Heart left ventricle (tissue), 16 donors: ENCODE data around the gene TUBA1A. TPM values are rescaled to one million over a fixed set of nuclear protein-coding genes. Genes with fewer than 3 reads are reported as not detected.
"Not testable (repeated sequence)": the region's sequence is repeated elsewhere in the genome, so short reads cannot be mapped to it uniquely, and the experiment has no call there.

Source experiments
- ATAC-seq, 4 donors: fragments of 200-7000 bp; cut with Tn5 transposase; one replicate each; pipeline ENCODE4 v1.9.1; 2020 to 2022; ENCODE audit warnings: moderate library complexity in 4 of 4, mild to moderate bottlenecking in 3 of 4, moderate number of reproducible peaks in 1 of 4
- DNase-seq, 5 donors: peaks; one replicate each; pipeline ENCODE4 v3.0.0-alpha.2; 2020
- H3K27ac ChIP-seq, 12 donors: fragments of 200-600 bp; sonication (generic) in 4 of 12; one replicate each; pipeline versions ENCODE4 v1.5.0 to v1.8.0; 2016 to 2022; ENCODE audit warnings: mild to moderate bottlenecking in 2 of 12
- H3K27me3 ChIP-seq, 9 donors: fragments of 200-600 bp; sonication (generic) in 2 of 9; one replicate each; pipeline versions ENCODE4 v1.5.1 to v1.8.0; 2016 to 2022; ENCODE audit warnings: mild to moderate bottlenecking in 3 of 9
- H3K36me3 ChIP-seq, 9 donors: fragments of 200-600 bp; sonication (generic) in 2 of 9; one replicate each; pipeline versions ENCODE4 v1.5.0 to v1.8.0; 2018 to 2022; ENCODE audit warnings: mild to moderate bottlenecking in 2 of 9
- H3K4me1 ChIP-seq, 12 donors: fragments of 200-600 bp; sonication (generic) in 4 of 12; one replicate each; pipeline versions ENCODE4 v1.5.0 to v1.8.0; 2016 to 2022; ENCODE audit warnings: mild to moderate bottlenecking in 3 of 12
- H3K4me3 ChIP-seq, 12 donors: fragments of 200-600 bp; sonication (generic) in 4 of 12; one replicate each; pipeline versions ENCODE4 v1.5.0 to v1.8.0; 2017 to 2022; ENCODE audit warnings: mild to moderate bottlenecking in 9 of 12, moderate library complexity in 4 of 12
- H3K9me3 ChIP-seq, 12 donors: fragments of 200-600 bp; sonication (generic) in 4 of 12; one replicate each; pipeline versions ENCODE4 v1.5.0 to v1.8.0; 2016 to 2022; ENCODE audit warnings: mild to moderate bottlenecking in 1 of 12
- CTCF ChIP-seq, 12 donors: fragments of 200-600 bp; sonication (generic) in 4 of 12; IDR thresholded peaks; one replicate each; pipeline versions ENCODE4 v1.5.0 to v1.8.0; 2018 to 2022; ENCODE audit warnings: antibody characterized with exemption in 12 of 12, mild to moderate bottlenecking in 5 of 12
- POLR2A ChIP-seq, 2 donors: fragments of 450-650 bp; IDR thresholded peaks; one replicate each; pipeline ENCODE4 v1.6.1; 2017; ENCODE audit warnings: antibody characterized with exemption in 2 of 2, mild to moderate bottlenecking in 2 of 2, moderate library complexity in 2 of 2
- WGBS, 4 donors: extraction: QIAGEN DNeasy Blood & Tissue Kit in 2 of 4; methylation state at CpG; one replicate each; pipeline versions ENCODE4 v1.1.5 to v1.1.7; 2013 to 2018; 5-methylcytosine and 5-hydroxymethylcytosine counted together
- intact Hi-C, 10 donors: fragments of 100-400 bp; cut with DNase I; formaldehyde crosslinking; loops; one replicate each; pipeline versions ENCODE4 v1.11.1 to v1.14.2; 2022
- polyA plus RNA-seq, 2 donors: library from polyadenylated mRNA; stranded (reverse); fragments of 200-250 nt; gene quantifications; one replicate each; pipeline ENCODE4 v1.2.3, GENCODE V29; 2013
- total RNA-seq, 9 donors: library from RNA; depleted of rRNA in 2 of 9; stranded (reverse); fragments of >200 nt in 2 of 9; fragmentation: NEBNext Ultra II Directional in 3 of 9; extraction: Animal tissue kit (Norgen Biotek cat#: 25700) in 3 of 9; gene quantifications; one replicate each; pipeline versions ENCODE4 v1.1.0 to v1.2.4, GENCODE V29; 2016 to 2023
- donor health status: ischemic (EF 13 %, LVEDD 7.1; RV severe dilation, severe dysfunction).
- donor health status: healthy with polysubstance abuse.
- donor health status: DM: no; HTN: yes; CAD: no.
- donor health status: DM: no; HTN: no; CAD: no.
- donor health status: ischemic (EF 25% LVEDD 6.9; RV normal size, moderate dysfunction).
- donor health status: ischemic (EF 25% LVEDD 5.7; RV mildly dilated, moderate dysfunction).
- donor health status: healthy.
- donor health status: DM: yes; HTN: yes; CAD: no.
- donor health status: ischemic (EF 35%, LVEDD 5.7; RV mildly dilated, moderate dysfunction).
- donor health status: nonischemic (EF 11% LVEDD 7.7; RV severe dilation, severe dysfunction).
- donor health status: DM: yes; HTN: yes; CAD: no.
- donor health status: PGD.
- donor health status: ischemic (EF 29% LVEDD 5.4; RV normal size, mild dysfunction).
- donor health status: nonischemic (EF 23%, LVEDD 6.1; RV moderate dilation, normal function).

Gene TUBA1A
- total and polyA plus RNA-seq, 11 donors: 71.5 to 280 (median 184) TPM

- intact Hi-C loops: loop anchor here in 8 of 10 donors (1.0 to 5.0 kb wide), 8 partner anchors 42 to 128 kb away; partner anchors contain the start of genes TUBA1B (in 7 of the 8) and KMT2D (in 1 of the 8)
- ATAC-seq (no peak), DNase-seq (no peak)
- peaks cover 0 to 32% (median 17%) of the 10 kb centered on the region in 12 donors for H3K4me1 ChIP-seq
- no peaks in the 10 kb centered on the region for H3K27me3 ChIP-seq
- peak overlapping the region; percentile 90 to 100 (median 98) for H3K27ac ChIP-seq
- H3K9me3 ChIP-seq: no peaks in the 10 kb centered on the region
- peaks cover 0 to 20% (median 15%) of the 10 kb centered on the region in 9 donors for H3K36me3 ChIP-seq
- no peak for TF ChIP-seq CTCF (IDR thresholded peaks at IDR 0.05)
- TF ChIP-seq POLR2A (IDR thresholded peaks at IDR 0.05): no peak
- 86 to 92% (median 88%) methylated on average over 12 of the region's 12 CpGs for WGBS, 4 donors
- peak overlapping the region in 10 of 12 donors; percentile 62 to 98 (median 88) for H3K4me3 ChIP-seq
Measured at GRCh38 chr12:49189731-49190716, 1.1 kb upstream of the TUBA1A start.

- peak; percentile 78 to 86 (median 82) for ATAC-seq
- Histone ChIP-seq H3K4me3 (peak overlapping the region; percentile 43 to 98 (median 88)), H3K27me3 (no peaks in the 10 kb centered on the region), H3K9me3 (no peaks in the 10 kb centered on the region), H3K36me3 (peaks cover 0 to 36% (median 31%) of the 10 kb centered on the region in 9 donors), H3K4me1 (peaks cover 0 to 32% (median 17%) of the 10 kb centered on the region in 12 donors), H3K27ac (peak overlapping the region; percentile 90 to 100 (median 98))
- 0 to 1% (median 0%) methylated on average over 46 to 52 of the region's 52 CpGs for WGBS, 4 donors
- TF ChIP-seq POLR2A (IDR thresholded peaks at IDR 0.05) (no peak), CTCF (IDR thresholded peaks at IDR 0.05) (no peak)
- DNase-seq: peak; percentile 88 to 93 (median 88)
- intact Hi-C loops: loop anchor here in 8 of 10 donors (1.0 to 5.0 kb wide), 9 partner anchors 44 to 126 kb away; partner anchors contain the start of genes TUBA1B (in 7 of the 8) and KMT2D (in 1 of the 8)
Measured at GRCh38 chr12:49188201-49188915, 522 bp downstream of the TUBA1A start.

- peak in 4 of 5 donors; percentile 54 to 69 (median 64) for DNase-seq
- no peaks in the 10 kb centered on the region for H3K27me3 ChIP-seq
- TF ChIP-seq CTCF (IDR thresholded peaks at IDR 0.05) (no peak), POLR2A (IDR thresholded peaks at IDR 0.05) (no peak)
- peak; percentile 34 to 59 (median 46) for ATAC-seq
- intact Hi-C loops: loop anchor here in 4 of 10 donors (2.0 to 5.0 kb wide), 4 partner anchors 45 to 125 kb away; partner anchors contain the start of genes TUBA1B (in 2 of the 4) and KMT2D (in 1 of the 4)
- 12 to 34% (median 14%) methylated on average over 5 of the region's 5 CpGs for WGBS, 4 donors
- H3K4me1 ChIP-seq: peaks cover 0 to 32% (median 17%) of the 10 kb centered on the region in 12 donors
- peaks cover 0 to 36% (median 31%) of the 10 kb centered on the region in 9 donors for H3K36me3 ChIP-seq
- peak overlapping the region in 11 of 12 donors; percentile 62 to 98 (median 88) for H3K4me3 ChIP-seq
- H3K9me3 ChIP-seq: no peaks in the 10 kb centered on the region
- H3K27ac ChIP-seq: peak overlapping the region in 11 of 12 donors; percentile 90 to 100 (median 99)
Measured at GRCh38 chr12:49187184-49187583, 1.7 kb downstream of the TUBA1A start.

GRCh38 chr12:49186307-49186706 lies 2.6 kb downstream of the TUBA1A start:
- 61 to 66% (median 63%) methylated on average over 11 of the region's 11 CpGs for WGBS, 4 donors
- Histone ChIP-seq H3K4me1 (peaks cover 0 to 32% (median 17%) of the 10 kb centered on the region in 12 donors), H3K27ac (peak overlapping the region in 3 of 12 donors; percentile 17 to 100 (median 99)), H3K36me3 (peaks cover 0 to 36% (median 31%) of the 10 kb centered on the region in 9 donors), H3K4me3 (peak overlapping the region in 5 of 12 donors; percentile 77 to 98 (median 92))
- ATAC-seq, H3K27me3 ChIP-seq, H3K9me3 ChIP-seq, DNase-seq: not testable (repeated sequence)
- intact Hi-C loops: loop anchor here in 4 of 10 donors (2.0 to 5.0 kb wide), 4 partner anchors 46 to 124 kb away; partner anchors contain the start of genes TUBA1B (in 2 of the 4) and KMT2D (in 1 of the 4)

GRCh38 chr12:49184697-49185096 lies 4.2 kb downstream of the TUBA1A start:
- intact Hi-C loops: loop anchor here in 5 of 10 donors (5.0 kb wide), 4 partner anchors 47 to 122 kb away; partner anchors contain the start of genes TUBA1B (in 2 of the 5) and KMT2D (in 1 of the 5)
- WGBS, 4 donors: 84 to 93% (median 90%) methylated on average over 1 of the region's 1 CpG
- not testable (repeated sequence) for DNase-seq, ATAC-seq, H3K9me3 ChIP-seq, H3K4me3 ChIP-seq, H3K27ac ChIP-seq, H3K27me3 ChIP-seq
- peaks cover 0 to 36% (median 31%) of the 10 kb centered on the region in 9 donors for H3K36me3 ChIP-seq
- peaks cover 0 to 26% (median 16%) of the 10 kb centered on the region in 12 donors for H3K4me1 ChIP-seq

- not testable (repeated sequence) for H3K9me3 ChIP-seq, ATAC-seq, H3K27me3 ChIP-seq, DNase-seq, H3K4me3 ChIP-seq, H3K27ac ChIP-seq
- WGBS, 4 donors: 87 to 93% (median 91%) methylated on average over 15 of the region's 15 CpGs
- intact Hi-C loops: loop anchor here in 1 of 10 donors (5.0 kb wide), 1 partner anchor 46 kb away; no protein-coding TSS in a partner anchor
- Histone ChIP-seq H3K4me1 (peaks cover 0 to 21% (median 14%) of the 10 kb centered on the region in 12 donors), H3K36me3 (peaks cover 0 to 36% (median 31%) of the 10 kb centered on the region in 9 donors)
Measured at GRCh38 chr12:49183214-49183950, 5.5 kb downstream of the TUBA1A start.
